KBM-7 (cell line): ENCODE measurements around the gene SERINC4.

Source experiments
- DNase-seq: peaks from one replicate; pipeline ENCODE4 v3.0.0-alpha.2; 2015
- in situ Hi-C: fragments of 300-500 bp; cut with MboI; formaldehyde crosslinking; loops from 2 replicates; pipeline ENCODE4 v1.14.3; 2020; ENCODE audit warnings: low sequenced_read_pairs, low pct_unique_long_range_greater_than_20kb, mixed read lengths

The SERINC4 gene

GRCh38 chr15:43800286-43801141 is 494 bp upstream of the SERINC4 start, which contains the start of gene HYPK:
Gene HYPK (plus strand): TSS chr15:43800599. CDS start chr15:43800623, 24 bp downstream.
- DNase-seq, result peak; percentile 95
- in situ Hi-C loops, result no loop called here

- in situ Hi-C loops, result no loop called here
Observed at GRCh38 chr15:43799209-43799944, 643 bp downstream of the SERINC4 start.

DNA sequence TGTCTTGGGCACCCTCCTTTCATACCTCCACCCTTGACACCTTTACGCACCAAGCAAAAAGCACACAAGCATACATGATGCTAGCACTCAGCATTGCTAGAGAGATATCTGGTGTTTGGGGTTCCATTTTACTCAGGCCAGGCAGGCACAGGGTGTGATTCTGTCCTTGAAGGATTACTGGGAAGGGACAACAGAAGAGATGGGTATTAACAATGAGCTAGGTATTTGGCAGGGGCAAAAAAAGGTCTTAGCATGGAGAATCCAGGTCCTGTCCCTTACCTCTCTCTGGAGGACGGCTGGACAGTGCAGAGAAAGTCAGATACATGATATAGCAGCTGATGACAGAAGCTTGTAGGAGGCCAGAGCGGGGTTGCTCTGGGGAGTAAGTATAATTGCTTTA is 3.5 kb downstream of the SERINC4 start:
- in situ Hi-C loops, result no loop called here
- DNase-seq, result no peak

More at GRCh38 chr15:43799209-43799944, 643 bp downstream of the SERINC4 start:
- no peak for DNase-seq

DNA sequence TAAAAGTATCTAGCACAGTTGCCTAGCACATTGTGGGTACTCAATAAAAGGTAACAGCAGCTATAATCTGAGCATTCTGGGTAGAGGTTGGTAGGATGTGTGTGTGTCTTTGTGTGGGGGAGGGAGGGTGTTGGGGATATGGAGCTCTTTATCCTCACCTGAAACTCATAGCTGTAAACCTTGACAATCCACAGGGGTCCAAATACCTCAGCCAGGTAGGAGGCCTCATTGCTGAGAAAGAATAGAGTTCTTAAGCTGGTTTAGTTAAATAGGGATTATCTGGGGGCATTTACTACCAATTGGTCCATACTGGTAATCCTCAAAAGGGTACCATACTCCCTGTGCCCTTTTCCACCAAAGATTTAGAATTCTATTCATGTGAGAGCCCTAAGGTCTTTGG is 4.0 kb downstream of the SERINC4 start:
- in situ Hi-C loops, result no loop called here
- no peak for DNase-seq

GRCh38 chr15:43795197-43795596 is 4.8 kb downstream of the SERINC4 start:
- in situ Hi-C loops, result no loop called here
- DNase-seq, result no peak

DNA sequence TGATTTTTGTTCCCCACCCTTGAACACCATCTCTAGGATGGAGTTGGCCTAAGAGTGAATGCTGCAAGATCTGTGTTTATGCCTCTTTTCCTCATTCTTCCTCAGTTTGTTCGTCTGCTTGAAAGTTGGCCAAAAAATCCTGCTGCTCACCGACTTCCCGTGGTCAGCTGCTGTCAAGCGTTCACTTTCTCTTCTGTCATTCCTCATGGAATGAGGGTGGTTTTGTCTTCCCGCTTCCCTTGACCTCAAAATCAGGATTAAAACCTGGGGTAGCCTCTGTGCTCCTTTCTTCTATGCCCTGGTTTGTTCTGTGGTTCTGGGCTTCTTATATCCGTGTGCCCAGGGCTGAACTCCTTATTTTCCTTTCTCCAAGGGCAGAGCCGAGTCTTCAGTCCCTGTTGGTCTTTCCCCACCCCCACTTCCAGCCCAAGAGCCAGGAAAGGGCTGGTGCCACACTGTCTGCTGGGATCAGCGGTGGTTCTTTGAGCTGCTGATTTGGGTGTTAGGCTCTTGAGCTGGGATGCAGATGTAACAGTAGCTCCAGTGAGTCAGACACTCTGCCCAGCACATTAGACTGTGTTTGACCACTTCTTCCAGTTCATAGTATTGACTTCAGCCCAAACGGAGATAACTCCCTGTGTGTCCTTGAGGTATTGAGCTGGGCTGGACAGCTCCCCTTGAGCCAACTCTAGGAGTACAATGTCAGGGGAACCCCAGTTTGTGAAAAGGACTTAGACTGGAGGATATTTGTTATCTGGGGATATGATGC is 5.6 kb downstream of the SERINC4 start:
- in situ Hi-C loops, result no loop called here
- no peak for DNase-seq

DNA sequence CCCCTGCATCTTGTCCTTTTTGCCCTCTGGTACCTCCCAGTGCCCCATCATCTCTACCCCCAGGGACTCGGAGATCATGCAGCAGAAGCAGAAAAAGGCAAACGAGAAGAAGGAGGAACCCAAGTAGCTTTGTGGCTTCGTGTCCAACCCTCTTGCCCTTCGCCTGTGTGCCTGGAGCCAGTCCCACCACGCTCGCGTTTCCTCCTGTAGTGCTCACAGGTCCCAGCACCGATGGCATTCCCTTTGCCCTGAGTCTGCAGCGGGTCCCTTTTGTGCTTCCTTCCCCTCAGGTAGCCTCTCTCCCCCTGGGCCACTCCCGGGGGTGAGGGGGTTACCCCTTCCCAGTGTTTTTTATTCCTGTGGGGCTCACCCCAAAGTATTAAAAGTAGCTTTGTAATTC is 6.4 kb downstream of the SERINC4 start:
- no peak for DNase-seq
- in situ Hi-C loops, result no loop called here

GRCh38 chr15:43792761-43793476 is 7.1 kb downstream of the SERINC4 start:
- DNase-seq, result peak; percentile 31
- in situ Hi-C loops, result no loop called here

DNA sequence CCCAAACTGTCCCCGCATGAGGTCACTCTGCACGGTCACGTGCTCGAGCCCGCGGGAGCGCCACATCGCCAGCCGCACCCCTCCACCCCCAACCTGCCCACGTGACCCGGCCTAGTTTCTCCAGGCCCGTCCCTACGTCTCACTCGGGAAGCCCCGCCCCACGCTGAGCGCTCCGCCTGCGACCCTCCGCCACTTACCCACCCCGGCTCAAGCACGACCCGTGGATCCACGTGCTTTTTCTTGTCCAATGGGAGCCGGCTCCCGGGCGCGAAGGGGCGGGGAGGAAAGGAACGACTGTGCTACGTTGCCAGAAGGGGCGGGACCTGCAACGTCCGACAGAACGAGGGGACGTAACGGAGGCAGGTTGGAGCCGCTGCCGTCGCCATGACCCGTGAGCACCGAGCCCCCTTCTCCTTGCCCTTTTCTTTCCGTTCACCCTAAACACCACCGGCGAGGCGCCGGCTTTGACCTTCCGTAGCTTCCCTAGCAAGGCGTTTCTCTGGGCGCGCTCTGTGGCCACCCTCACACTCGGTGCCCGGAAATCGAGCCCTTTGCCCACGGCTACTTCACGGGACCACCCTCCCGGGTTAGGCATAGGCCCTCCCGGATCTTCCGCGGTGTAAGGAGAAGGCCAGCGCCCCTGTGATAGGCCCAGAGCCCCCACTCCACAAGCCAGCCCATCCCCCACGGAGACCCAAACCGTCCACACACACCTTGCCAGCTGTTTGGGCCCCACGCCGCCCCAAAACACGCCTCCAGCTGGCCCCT is 7.8 kb downstream of the SERINC4 start, which contains the start of gene SERF2:
Gene SERF2 (plus strand): TSS at position 328 of the 768 bp plus-strand sequence. CDS start 57 bp downstream, at position 385.
- DNase-seq, result peak; percentile 100
- in situ Hi-C loops, result no loop called here

GRCh38 chr15:43789409-43789808 is 10.6 kb downstream of the SERINC4 start:
- in situ Hi-C loops, result no loop called here
- no peak for DNase-seq

DNA sequence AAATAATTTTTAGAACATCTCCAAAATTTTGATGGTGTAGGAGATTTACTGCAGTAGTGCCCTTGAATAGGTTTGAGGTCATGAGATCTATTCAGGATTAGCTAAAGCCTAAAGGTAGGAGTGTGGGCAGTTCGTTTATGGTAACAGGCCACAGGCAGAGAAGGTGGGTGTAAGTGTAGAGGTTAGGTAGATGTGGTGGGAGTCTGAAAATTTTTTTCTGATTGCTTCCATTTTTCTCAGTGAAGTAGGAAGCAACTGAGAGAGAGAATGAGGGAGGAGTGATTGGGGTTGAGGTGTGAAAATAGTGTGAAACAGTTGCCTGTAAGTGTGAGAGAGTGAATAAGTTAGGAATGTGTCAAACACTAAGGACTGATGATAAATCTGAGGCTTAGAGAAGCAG is 21.0 kb downstream of the SERINC4 start:
- in situ Hi-C loops, result no loop called here
- DNase-seq, result no peak

DNA sequence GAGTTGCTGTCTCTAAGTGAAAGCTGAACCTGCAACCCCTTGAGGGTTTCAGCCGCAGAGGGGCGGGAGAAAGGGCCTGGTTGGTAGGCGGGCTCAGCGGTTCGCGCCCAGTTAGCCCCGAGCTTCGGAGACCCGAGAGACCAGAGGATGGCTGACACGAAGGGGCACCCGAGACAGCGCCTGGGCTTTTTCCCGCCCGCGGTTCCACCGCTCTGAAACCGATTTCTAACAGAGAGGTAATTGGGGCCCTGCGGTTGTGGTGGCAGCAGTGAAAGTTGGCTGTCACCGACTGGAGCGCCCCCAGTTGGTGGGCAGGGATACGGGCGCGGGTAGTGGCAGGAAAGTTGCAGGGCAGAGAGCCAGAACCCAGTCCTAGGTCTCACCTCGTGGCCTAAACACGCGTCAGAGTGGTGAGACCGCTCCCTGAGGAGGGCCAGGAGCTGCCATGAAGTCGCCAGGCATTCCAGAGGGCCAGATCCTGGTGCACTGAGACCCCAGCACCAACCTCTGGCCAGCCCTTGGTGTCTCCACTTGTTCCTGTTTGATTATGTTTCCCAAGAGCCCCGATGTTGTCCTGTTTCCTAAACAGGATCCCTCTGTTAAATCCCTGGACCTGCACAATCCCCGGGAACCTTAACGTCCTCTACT is 22.6 kb downstream of the SERINC4 start:
- in situ Hi-C loops, result no loop called here
- peak; percentile 93 for DNase-seq

- in situ Hi-C loops, result no loop called here
- DNase-seq, result no peak
Observed at GRCh38 chr15:43776718-43777266, 23.2 kb downstream of the SERINC4 start, which contains the start of gene ELL3. Gene ELL3 (minus strand): TSS chr15:43776966. CDS start chr15:43776901, 65 bp downstream.

GRCh38 chr15:43776101-43776717 is 23.8 kb downstream of the SERINC4 start:
- in situ Hi-C loops, result no loop called here
- no peak for DNase-seq

- in situ Hi-C loops, result no loop called here
- DNase-seq, result no peak
Observed at GRCh38 chr15:43775411-43775965, 24.5 kb downstream of the SERINC4 start.

DNA sequence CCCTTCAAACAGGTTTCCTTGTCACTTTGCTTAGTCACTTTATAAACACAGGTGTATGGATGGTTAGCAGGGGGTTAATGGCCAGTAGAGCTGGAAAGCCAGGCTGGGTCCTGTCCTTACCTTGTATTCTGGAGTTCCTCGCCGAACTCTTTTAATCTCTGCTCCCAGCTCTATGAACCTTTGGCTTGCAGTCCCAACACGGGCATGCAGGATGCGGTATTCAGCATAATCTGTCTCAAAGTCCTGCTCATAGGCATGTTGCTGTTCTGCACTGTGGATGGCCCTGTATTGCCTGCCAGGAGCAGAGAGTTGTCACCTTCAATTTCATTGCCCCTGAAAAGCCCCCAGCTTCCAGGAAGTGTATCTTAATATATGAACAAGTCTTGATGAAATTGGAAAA is 26.0 kb downstream of the SERINC4 start:
- in situ Hi-C loops, result no loop called here
- DNase-seq, result no peak

GRCh38 chr15:43772624-43773023 is 27.4 kb downstream of the SERINC4 start:
- in situ Hi-C loops, result no loop called here
- no peak for DNase-seq
